ENCODE data around the gene SELENOV.

DNA sequence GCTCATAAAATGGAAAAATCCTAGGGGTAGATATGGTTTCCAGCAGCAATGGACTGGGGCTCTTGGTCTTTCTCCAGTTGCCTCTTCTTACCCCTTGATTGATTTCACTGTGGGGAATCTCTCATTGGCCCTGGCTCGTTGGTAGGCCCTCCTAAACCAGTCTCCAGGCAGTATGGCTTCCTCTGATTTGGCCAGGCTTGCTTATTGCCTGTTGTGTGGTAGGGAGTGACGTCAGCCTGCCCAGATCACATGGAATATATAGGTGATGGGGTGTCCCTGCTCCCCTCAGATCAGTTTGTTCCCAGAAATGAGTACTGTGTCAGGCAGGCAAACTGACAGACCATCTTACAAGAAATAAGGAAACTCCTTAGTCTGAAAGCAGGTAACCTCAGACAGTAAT is 5.7 kb upstream of the SELENOV start:
- no peak for TF ChIP-seq EZH2phosphoT487 (IDR thresholded peaks at IDR 0.05; ENCODE audit: borderline replicate concordance)
- TF ChIP-seq, protein P1, sequence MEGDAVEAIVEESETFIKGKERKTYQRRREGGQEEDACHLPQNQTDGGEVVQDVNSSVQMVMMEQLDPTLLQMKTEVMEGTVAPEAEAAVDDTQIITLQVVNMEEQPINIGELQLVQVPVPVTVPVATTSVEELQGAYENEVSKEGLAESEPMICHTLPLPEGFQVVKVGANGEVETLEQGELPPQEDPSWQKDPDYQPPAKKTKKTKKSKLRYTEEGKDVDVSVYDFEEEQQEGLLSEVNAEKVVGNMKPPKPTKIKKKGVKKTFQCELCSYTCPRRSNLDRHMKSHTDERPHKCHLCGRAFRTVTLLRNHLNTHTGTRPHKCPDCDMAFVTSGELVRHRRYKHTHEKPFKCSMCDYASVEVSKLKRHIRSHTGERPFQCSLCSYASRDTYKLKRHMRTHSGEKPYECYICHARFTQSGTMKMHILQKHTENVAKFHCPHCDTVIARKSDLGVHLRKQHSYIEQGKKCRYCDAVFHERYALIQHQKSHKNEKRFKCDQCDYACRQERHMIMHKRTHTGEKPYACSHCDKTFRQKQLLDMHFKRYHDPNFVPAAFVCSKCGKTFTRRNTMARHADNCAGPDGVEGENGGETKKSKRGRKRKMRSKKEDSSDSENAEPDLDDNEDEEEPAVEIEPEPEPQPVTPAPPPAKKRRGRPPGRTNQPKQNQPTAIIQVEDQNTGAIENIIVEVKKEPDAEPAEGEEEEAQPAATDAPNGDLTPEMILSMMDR (conservative IDR thresholded peaks at IDR 0.05; ENCODE audit: low read length): no peak

Data from Loucy (cell line).